ENCODE results near the gene PHYHIPL.

GRCh38 chr10:59167512-59167911 is 8.9 kb upstream of the PHYHIPL start:
- no peak for TF ChIP-seq CTCF (conservative IDR thresholded peaks at IDR 0.05; ENCODE audit: low read depth, low read length)
- TF ChIP-seq EZH2 (IDR thresholded peaks at IDR 0.05; ENCODE audit: low read length, unreplicated experiment) = no peak
- no peak for TF ChIP-seq EZH2phosphoT487 (IDR thresholded peaks at IDR 0.05; ENCODE audit: borderline replicate concordance, low read length)

Measured in PC-3 (cell line).